Measurements from ENCODE around the gene CATSPERE.

- TF ChIP-seq CTCF (conservative IDR thresholded peaks at IDR 0.05 in 1 of 2, IDR thresholded peaks at IDR 0.05 in 1 of 2; ENCODE audit: extremely low read depth in 1 of 2, insufficient read depth in 1 of 2, low read depth in 1 of 2, low read length in 2 of 2) (no peak), EZH2 (IDR thresholded peaks at IDR 0.05; ENCODE audit: borderline replicate concordance, low read length) (no peak)
Measured at GRCh38 chr1:244552336-244552735, 91.3 kb downstream of the CATSPERE start.

Data from mammary epithelial cell (primary cell).